Calu3 (cell line): Measurements from ENCODE around the gene DNMBP. TPM values are rescaled to one million over a fixed set of nuclear protein-coding genes. Genes with fewer than 3 reads are reported as not detected.

Source experiments
- BruUV-seq: library from RNA; stranded (reverse); fragments of 400-500 nt; replicated peaks from 2 replicates; lab custom pipeline; 2021; lab: Mats Ljungman, UMichigan
- CTCF ChIA-PET: fragments of 300-600 bp; sonication (Branson Sonifier 250); formaldehyde crosslinking; loops from one replicate; lab custom pipeline; 2022; ENCODE audit warnings: antibody characterized with exemption; lab: Charles Lee
- DNase-seq: peaks from one replicate; pipeline ENCODE4 v3.0.0; 2022
- H3K27ac Mint-ChIP-seq: one replicate; pipeline ENCODE4 v1.8.0; 2022; ENCODE audit warnings: mixed read lengths; ENCODE audit not compliant: unreplicated experiment
- H3K27me3 Mint-ChIP-seq: one replicate; pipeline ENCODE4 v1.8.0; 2022; ENCODE audit warnings: mixed read lengths; ENCODE audit not compliant: unreplicated experiment
- H3K36me3 Mint-ChIP-seq: one replicate; pipeline ENCODE4 v1.8.0; 2022; ENCODE audit warnings: mild to moderate bottlenecking, moderate library complexity, mixed read lengths; ENCODE audit not compliant: insufficient read depth, unreplicated experiment
- H3K4me1 Mint-ChIP-seq: one replicate; pipeline ENCODE4 v1.8.0; 2022; ENCODE audit warnings: mild to moderate bottlenecking, low read depth, mixed read lengths; ENCODE audit not compliant: unreplicated experiment
- H3K4me3 Mint-ChIP-seq: one replicate; pipeline ENCODE4 v1.8.0; 2022; ENCODE audit warnings: mild to moderate bottlenecking, low read depth, moderate library complexity, mixed read lengths; ENCODE audit not compliant: unreplicated experiment
- H3K9me3 Mint-ChIP-seq: one replicate; pipeline ENCODE4 v1.8.0; 2022; ENCODE audit warnings: low read depth, mixed read lengths; ENCODE audit not compliant: unreplicated experiment
- CTCF ChIP-seq: fragments of 200-600 bp; IDR thresholded peaks from one replicate; pipeline ENCODE4 v1.8.0; 2022; ENCODE audit warnings: antibody characterized with exemption; ENCODE audit not compliant: unreplicated experiment
- intact Hi-C: fragments of 100-400 bp; cut with micrococcal nuclease; formaldehyde crosslinking; loops from one replicate; pipeline ENCODE4 v1.10.0; 2022; ENCODE audit not compliant: unreplicated experiment
- total RNA-seq: library from RNA; stranded (reverse); gene quantifications from 2 replicates; pipeline ENCODE4 v1.2.3, GENCODE V29; 2022

The DNMBP gene
- total RNA-seq, 1 experiment from 2014 or later, result 17.6 TPM

DNA sequence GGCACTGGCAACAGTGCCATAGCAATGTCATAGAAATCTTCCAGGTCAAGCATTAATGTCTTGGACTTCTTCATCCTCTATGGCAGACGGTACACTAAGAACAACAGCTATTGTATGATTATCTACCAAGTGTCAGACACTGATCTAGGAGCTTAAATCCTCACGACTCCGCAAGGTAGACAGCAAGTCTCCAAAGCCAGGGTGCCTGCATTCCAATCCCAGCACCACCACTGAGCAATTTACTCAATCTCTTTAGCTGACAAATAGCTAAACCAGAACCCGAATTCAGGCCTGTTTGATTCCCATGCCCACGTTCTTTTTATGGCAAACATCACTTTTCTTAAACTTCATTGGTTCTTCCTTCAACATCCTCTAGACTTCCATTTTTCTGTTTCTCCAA, 31.8 kb downstream of the DNMBP start:
- DNase-seq, result no peak
- Mint-ChIP-seq H3K27me3 (no peaks in the 10 kb centered on the region), H3K27ac (no peak overlapping the region), H3K4me1 (peaks cover 27% of the 10 kb centered on the region), H3K36me3 (no peaks in the 10 kb centered on the region), H3K4me3 (no peak overlapping the region), H3K9me3 (no peaks in the 10 kb centered on the region)
- BruUV-seq, result no TSS peak
- intact Hi-C loops, result loop anchor here (10.0 kb wide), 1 partner anchor 67 kb away; no protein-coding TSS in a partner anchor
- CTCF ChIA-PET, result no interaction called here
- no peak for TF ChIP-seq CTCF

GRCh38 chr10:99976886-99977665, 32.7 kb downstream of the DNMBP start:
- Mint-ChIP-seq H3K4me1 (peaks cover 26% of the 10 kb centered on the region), H3K36me3 (no peaks in the 10 kb centered on the region), H3K27ac (no peak overlapping the region), H3K9me3 (no peaks in the 10 kb centered on the region), H3K27me3 (no peaks in the 10 kb centered on the region), H3K4me3 (no peak overlapping the region)
- intact Hi-C loops, result loop anchor here (10.0 kb wide), 1 partner anchor 68 kb away; no protein-coding TSS in a partner anchor
- no peak for TF ChIP-seq CTCF
- DNase-seq, result peak; percentile 4
- BruUV-seq, result no TSS peak
- CTCF ChIA-PET, result interaction anchor here (0.6 kb wide), 1 partner anchor 18 kb away, joined by 3 read pairs; no protein-coding TSS in a partner anchor

GRCh38 chr10:99975942-99976809, 33.6 kb downstream of the DNMBP start:
- CTCF ChIA-PET, result interaction anchor here (0.7 kb wide), 1 partner anchor 24 kb away, joined by 3 read pairs; no protein-coding TSS in a partner anchor
- TF ChIP-seq CTCF, result no peak
- Mint-ChIP-seq H3K27me3 (no peaks in the 10 kb centered on the region), H3K36me3 (no peaks in the 10 kb centered on the region), H3K4me3 (no peak overlapping the region), H3K9me3 (no peaks in the 10 kb centered on the region), H3K27ac (peak overlapping the region; percentile 50), H3K4me1 (peaks cover 26% of the 10 kb centered on the region)
- no peak for DNase-seq
- BruUV-seq, result no TSS peak
- intact Hi-C loops, result loop anchor here (10.0 kb wide), 1 partner anchor 69 kb away; no protein-coding TSS in a partner anchor

- no peaks in the 10 kb centered on the region for H3K9me3 Mint-ChIP-seq
- intact Hi-C loops, result loop anchor here (10.0 kb wide), 1 partner anchor 70 kb away; no protein-coding TSS in a partner anchor
- H3K36me3 Mint-ChIP-seq, result no peaks in the 10 kb centered on the region
- CTCF ChIA-PET, result no interaction called here
- no peak overlapping the region for H3K4me3 Mint-ChIP-seq
- H3K27me3 Mint-ChIP-seq, result no peaks in the 10 kb centered on the region
- H3K4me1 Mint-ChIP-seq, result peaks cover 17% of the 10 kb centered on the region
- H3K27ac Mint-ChIP-seq, result no peak overlapping the region
- TF ChIP-seq CTCF, result no peak
- no TSS peak for BruUV-seq
- DNase-seq, result no peak
These were observed 34.5 kb downstream of the DNMBP start for GRCh38 chr10:99975106-99975829.
